Common myeloid progenitor, CD34-positive (primary cell): ENCODE measurements around the gene CDHR1.

Experiments
- CTCF ChIA-PET: fragments of 350-600 bp; sonication (Branson Sonifier 250); formaldehyde crosslinking; loops from one replicate; lab custom pipeline; 2021; ENCODE audit warnings: antibody characterized with exemption; lab: Charles Lee
- POLR2A ChIA-PET: fragments of 350-600 bp; sonication (Branson Sonifier 250); formaldehyde crosslinking; loops from one replicate; lab custom pipeline; 2021; ENCODE audit warnings: antibody characterized with exemption; lab: Charles Lee
- DNase-seq, 3 donors: peaks; one replicate each; pipeline versions ENCODE4 v3.0.0 to v3.0.0-alpha.2; 2013
- H3K27ac ChIP-seq, 2 experiments: 1 replicate in 1 of 2; 2 replicates in 1 of 2; pipeline ENCODE4 v1.7.0; 2013; ENCODE audit warnings: inconsistent platforms in 2 of 2, low read length in 2 of 2, mild to moderate bottlenecking in 2 of 2, low read depth in 1 of 2, moderate library complexity in 1 of 2; ENCODE audit not compliant: severe bottlenecking in 2 of 2, insufficient read depth in 1 of 2, poor library complexity in 1 of 2
- H3K27me3 ChIP-seq, 5 experiments: replicated peaks in 2 of 5; 1 replicate in 3 of 5; 2 replicates in 2 of 5; pipeline versions ENCODE4 v1.6.1 to v1.7.0; 2013; ENCODE audit warnings: low read length in 4 of 5, mild to moderate bottlenecking in 2 of 5, moderate library complexity in 2 of 5, inconsistent platforms in 1 of 5; ENCODE audit not compliant: insufficient read depth in 5 of 5, control insufficient read depth in 4 of 5
- H3K36me3 ChIP-seq, 4 experiments: 1 replicate in 2 of 4; 2 replicates in 2 of 4; pipeline versions ENCODE4 v1.6.1 to v1.7.0; 2013; ENCODE audit warnings: low read length in 3 of 4, control low read depth in 1 of 4, mild to moderate bottlenecking in 1 of 4; ENCODE audit not compliant: control insufficient read depth in 4 of 4, insufficient read depth in 4 of 4
- H3K4me1 ChIP-seq, 4 experiments: 1 replicate in 3 of 4; 2 replicates in 1 of 4; pipeline versions ENCODE4 v1.6.1 to v1.7.1; 2013; ENCODE audit warnings: low read length in 3 of 4, mild to moderate bottlenecking in 3 of 4, control low read depth in 1 of 4, inconsistent platforms in 1 of 4, moderate library complexity in 1 of 4; ENCODE audit not compliant: control insufficient read depth in 4 of 4, insufficient read depth in 4 of 4; ENCODE audit errors: control extremely low read depth in 1 of 4
- H3K4me3 ChIP-seq, 7 experiments: 1 replicate in 4 of 7; 2 replicates in 3 of 7; pipeline versions ENCODE4 v1.5.1 to v1.7.0; 2013; ENCODE audit warnings: mild to moderate bottlenecking in 7 of 7, low read length in 6 of 7, moderate library complexity in 6 of 7, inconsistent platforms in 2 of 7, low read depth in 2 of 7, control low read depth in 1 of 7; ENCODE audit not compliant: insufficient read depth in 4 of 7, control insufficient read depth in 1 of 7; ENCODE audit errors: extremely low read depth in 1 of 7
- H3K9me3 ChIP-seq, 5 experiments: 1 replicate in 4 of 5; 2 replicates in 1 of 5; pipeline versions ENCODE4 v1.6.1 to v1.7.1; 2013; ENCODE audit warnings: low read length in 4 of 5, mild to moderate bottlenecking in 2 of 5, inconsistent platforms in 1 of 5, low read depth in 1 of 5, moderate library complexity in 1 of 5; ENCODE audit not compliant: control insufficient read depth in 4 of 5, insufficient read depth in 2 of 5; ENCODE audit errors: control extremely low read depth in 1 of 5
- WGBS: methylation state at CpG from one replicate; pipeline ENCODE4 v1.1.5; 2013; ENCODE audit not compliant: insufficient coverage; 5-methylcytosine and 5-hydroxymethylcytosine counted together

The CDHR1 gene

DNA sequence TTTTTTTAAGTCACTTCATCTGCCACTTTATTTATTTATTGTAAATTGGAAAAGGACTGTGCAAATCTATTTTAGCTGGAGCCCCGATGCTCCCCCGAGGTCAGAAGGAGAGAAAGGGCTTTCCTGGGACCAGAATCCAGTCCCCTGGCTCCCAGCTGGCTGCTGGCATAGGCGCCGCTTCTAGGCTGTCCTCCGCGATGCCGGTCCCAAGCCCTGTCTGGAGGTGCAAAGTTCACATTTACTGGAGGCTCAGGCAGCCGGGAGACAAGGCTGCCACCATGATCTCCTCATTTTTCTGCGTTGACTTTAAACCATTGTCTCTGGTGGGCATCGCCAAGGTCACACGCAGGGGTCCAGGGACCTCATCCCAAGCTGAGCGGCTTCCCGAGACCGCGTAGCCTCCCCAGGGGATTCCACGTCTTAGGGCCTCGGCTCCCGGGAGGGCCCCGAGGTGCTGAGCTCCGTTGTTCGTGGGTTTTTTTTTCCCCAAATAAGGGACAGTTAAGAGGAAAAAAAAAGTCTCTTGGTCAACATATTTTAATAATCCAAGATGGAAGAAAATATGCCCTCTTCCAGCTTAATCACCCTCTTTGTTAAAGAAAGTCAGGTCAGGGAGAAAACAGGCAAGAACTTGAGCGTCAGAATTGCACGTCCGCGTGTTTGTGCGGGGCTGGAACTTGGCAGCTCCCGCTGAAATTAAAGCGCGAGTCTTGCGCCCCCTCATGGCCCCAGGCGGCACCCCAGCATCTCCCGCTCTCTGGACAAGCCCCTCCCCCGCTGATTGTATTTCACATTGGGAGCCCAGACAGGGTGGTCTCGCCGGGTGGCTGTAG is 62.4 kb downstream of the CDHR1 start:
- WGBS, result 46% methylated on average over 34 of the region's 35 CpGs
- peak; percentile 52 to 69 (median 64) for DNase-seq
- Histone ChIP-seq H3K4me3 (no peak overlapping the region), H3K9me3 (peaks cover 0 to 1% (median 0%) of the 10 kb centered on the region in 5 experiments), H3K36me3 (no peaks in the 10 kb centered on the region), H3K27ac (no peak overlapping the region), H3K4me1 (no peaks in the 10 kb centered on the region), H3K27me3 (peaks cover 0 to 4% (median 0%) of the 10 kb centered on the region in 5 experiments)
- CTCF ChIA-PET, result interaction anchor here (0.6 to 2.0 kb wide), 10 partner anchors 10 to 283 kb away, joined by 3 to 10 read pairs (median 3); partner anchors contain the start of gene LRIT1
- POLR2A ChIA-PET, result no interaction called here

DNA sequence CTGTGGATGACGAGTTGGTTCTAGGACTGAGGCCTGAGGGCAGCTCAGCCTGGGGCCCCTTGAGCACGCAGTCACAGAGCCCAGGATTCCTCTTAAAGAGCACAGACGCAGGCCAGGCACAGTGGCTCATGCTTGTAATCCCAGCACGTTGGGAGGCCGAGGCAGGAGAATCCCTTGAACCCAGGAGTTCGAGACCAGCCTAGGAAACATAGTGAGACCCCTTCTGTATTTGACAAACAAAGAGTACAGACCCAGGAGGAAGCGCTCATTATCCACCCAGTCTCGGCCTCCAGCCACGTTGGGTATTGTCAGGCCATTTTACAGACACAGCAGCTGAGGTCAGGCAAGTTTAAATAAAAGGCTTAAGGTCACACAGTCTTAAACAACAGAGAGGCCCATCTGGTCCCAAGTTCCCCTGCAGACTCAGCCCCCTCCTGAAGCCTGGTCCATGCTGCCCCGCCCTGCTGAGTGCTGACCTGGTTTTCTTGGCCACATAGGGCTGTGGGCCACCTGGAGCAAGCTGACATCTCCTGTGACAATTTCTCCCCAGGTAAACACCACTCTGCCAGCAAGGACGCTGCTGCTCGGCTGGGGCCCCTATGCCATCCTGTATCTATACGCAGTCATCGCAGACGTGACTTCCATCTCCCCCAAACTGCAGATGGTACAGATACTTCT is 63.1 kb downstream of the CDHR1 start:
- WGBS, result 85% methylated on average over 15 of the region's 15 CpGs
- Histone ChIP-seq H3K36me3 (no peaks in the 10 kb centered on the region), H3K27me3 (peaks cover 0 to 4% (median 0%) of the 10 kb centered on the region in 5 experiments), H3K9me3 (no peaks in the 10 kb centered on the region), H3K4me1 (no peaks in the 10 kb centered on the region), H3K27ac (no peak overlapping the region), H3K4me3 (no peak overlapping the region)
- ChIA-PET POLR2A (no interaction called here), CTCF (interaction anchor here (0.6 to 2.0 kb wide), 10 partner anchors 10 to 283 kb away, joined by 3 to 10 read pairs (median 3); partner anchors contain the start of gene LRIT1)
- no peak for DNase-seq

DNA sequence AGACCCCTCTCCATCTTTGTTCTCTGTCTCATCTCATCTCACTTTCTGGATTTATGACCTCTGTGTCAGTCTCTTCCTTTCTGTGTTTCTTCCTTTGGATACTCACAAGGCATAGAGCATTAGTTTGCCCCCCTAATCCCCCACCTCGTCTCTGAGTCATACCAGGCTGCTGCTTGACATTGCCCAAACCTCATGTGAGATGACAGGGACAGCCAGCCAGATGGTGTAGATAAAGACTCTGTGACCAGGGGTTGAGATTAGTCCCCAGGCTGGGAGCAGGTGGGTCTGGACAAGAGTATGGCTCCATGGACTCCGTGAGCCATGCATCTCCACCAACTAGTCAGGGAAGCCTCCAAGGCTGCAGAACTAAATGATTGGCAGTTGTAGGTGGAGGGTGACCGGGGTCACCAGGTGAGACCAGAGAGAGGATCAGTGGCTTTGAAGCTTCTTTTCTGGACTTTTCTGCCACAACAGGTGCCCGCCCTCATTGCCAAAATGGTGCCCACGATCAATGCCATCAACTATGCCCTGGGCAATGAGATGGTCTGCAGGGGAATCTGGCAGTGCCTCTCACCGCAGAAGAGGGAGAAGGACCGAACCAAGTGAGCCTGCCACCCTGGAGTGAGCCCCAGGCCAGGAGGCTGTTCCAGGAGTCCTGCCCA is 63.8 kb downstream of the CDHR1 start:
- Histone ChIP-seq H3K27ac (no peak overlapping the region), H3K27me3 (peaks cover 0 to 4% (median 0%) of the 10 kb centered on the region in 5 experiments), H3K9me3 (no peaks in the 10 kb centered on the region), H3K36me3 (no peaks in the 10 kb centered on the region), H3K4me1 (no peaks in the 10 kb centered on the region), H3K4me3 (no peak overlapping the region)
- ChIA-PET CTCF (interaction anchor here (0.7 to 1.5 kb wide), 3 partner anchors 9 to 84 kb away, joined by 3 to 4 read pairs (median 3); no protein-coding TSS in a partner anchor), POLR2A (no interaction called here)
- 93% methylated on average over 6 of the region's 7 CpGs for WGBS
- DNase-seq, result peak in 2 of 3 donors; percentile 17

DNA sequence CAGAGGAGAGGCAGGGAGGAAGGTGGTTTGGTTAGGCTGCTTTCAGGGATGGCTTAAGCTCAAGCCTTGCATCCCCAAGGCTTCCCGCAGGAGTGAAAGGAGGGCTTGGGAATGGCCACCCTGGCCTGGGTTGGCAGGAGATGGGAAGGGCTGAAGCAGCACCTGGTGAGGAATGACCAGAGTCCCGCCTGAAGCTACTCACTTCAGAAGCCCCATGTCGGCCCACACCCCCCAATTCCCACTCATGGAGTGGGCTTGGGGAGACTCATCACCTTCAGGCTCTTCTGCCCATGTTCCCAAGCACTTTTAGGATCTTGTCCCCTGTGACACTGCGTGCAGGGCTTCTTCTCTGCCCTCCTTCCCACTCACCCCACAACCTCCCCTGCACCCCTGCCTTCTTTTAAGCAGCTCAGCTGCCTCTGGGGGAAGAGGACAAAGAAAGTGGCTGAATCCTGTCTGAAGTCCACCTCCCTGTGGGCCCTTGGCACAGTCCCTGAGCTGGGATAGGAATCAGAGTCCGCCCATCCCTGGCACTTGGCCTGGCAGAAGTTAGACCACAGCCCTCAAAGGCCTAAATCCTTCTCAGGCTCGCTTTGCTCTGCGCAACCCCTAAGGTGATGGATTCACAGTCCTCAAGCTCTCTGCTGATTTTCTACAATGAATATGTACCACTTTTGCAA is 67.0 kb downstream of the CDHR1 start:
- WGBS, result 88% methylated on average over 5 of the region's 7 CpGs

DNA sequence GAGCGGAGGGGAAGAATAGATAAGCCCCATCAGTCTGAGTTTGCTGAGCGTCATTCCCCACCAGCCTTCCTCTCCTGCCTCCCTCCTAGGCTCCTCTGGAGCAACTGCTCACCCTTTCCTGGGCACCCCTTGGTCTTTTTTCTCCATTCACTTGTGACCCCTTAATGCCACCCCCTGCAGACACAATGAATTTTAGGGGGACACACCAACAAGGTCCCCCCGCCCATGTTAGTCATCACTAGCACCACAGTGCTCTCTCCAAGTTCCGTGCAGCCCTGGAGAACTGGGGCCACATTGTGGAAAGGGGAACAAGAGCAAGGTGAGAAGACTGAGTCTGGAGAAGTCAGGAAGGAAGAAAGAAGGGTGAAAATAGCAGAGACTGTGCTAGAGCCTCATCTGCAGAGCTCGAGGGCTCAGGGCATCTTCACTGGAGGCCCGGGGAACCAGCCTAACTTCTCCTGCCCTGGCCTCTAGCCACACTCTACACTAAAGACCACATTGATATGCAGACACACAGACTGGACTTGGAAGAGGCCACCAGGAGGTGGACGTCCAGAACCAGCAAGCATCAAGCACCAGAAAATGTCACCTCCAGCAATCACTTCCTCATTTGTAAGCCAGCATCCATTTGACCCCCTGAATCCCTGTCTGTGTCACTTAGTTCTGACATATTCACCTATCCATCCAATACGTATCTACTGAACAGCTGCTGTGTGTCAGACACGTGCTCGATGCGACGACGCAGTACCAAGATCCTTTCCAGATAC is 68.0 kb downstream of the CDHR1 start:
- Histone ChIP-seq H3K27ac (no peak overlapping the region), H3K4me3 (no peak overlapping the region), H3K9me3 (no peaks in the 10 kb centered on the region), H3K4me1 (peaks cover 0 to 4% (median 2%) of the 10 kb centered on the region in 4 experiments), H3K36me3 (no peaks in the 10 kb centered on the region), H3K27me3 (peaks cover 0 to 8% (median 0%) of the 10 kb centered on the region in 5 experiments)
- ChIA-PET POLR2A (no interaction called here), CTCF (interaction anchor here (0.6 to 11.7 kb wide), 4 partner anchors 19 to 453 kb away, joined by 3 to 139 read pairs (median 4); no protein-coding TSS in a partner anchor)
- DNase-seq, result peak in 1 of 3 donors; percentile 6
- WGBS, result 90% methylated on average over 4 of the region's 13 CpGs

More for the DNA sequence above, 67.0 kb downstream of the CDHR1 start:
- POLR2A ChIA-PET, result no interaction called here
- Histone ChIP-seq H3K9me3 (no peaks in the 10 kb centered on the region), H3K4me3 (no peak overlapping the region), H3K27ac (no peak overlapping the region), H3K36me3 (no peaks in the 10 kb centered on the region), H3K27me3 (peaks cover 0 to 11% (median 0%) of the 10 kb centered on the region in 5 experiments), H3K4me1 (peaks cover 0 to 4% (median 2%) of the 10 kb centered on the region in 4 experiments)
- DNase-seq, result no peak
- CTCF ChIA-PET, result interaction anchor here (0.6 to 11.7 kb wide), 5 partner anchors 13 to 277 kb away, joined by 3 to 139 read pairs (median 3); no protein-coding TSS in a partner anchor

DNA sequence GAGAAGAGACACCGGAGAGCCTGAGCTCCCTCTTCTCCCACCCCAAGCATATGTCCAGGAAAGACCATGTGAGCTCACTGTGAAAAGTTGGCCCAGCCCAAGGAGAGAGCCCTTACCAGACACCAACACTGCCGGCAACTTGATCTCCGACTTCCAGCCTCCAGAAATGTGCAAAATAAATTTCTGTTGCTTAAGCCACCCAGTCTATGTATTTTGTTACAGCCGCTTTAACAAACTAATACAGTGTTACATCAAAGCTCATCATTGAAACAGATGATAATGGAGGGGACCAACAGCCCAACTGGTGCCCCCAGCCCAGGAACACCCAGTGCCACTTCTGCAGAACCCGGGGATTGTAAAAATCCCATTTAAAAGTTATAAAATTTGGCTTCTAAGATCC is 69.4 kb downstream of the CDHR1 start:
- DNase-seq, result no peak
- Histone ChIP-seq H3K36me3 (no peaks in the 10 kb centered on the region), H3K27me3 (peaks cover 0 to 8% (median 0%) of the 10 kb centered on the region in 5 experiments), H3K4me1 (peaks cover 0 to 9% (median 2%) of the 10 kb centered on the region in 4 experiments), H3K27ac (no peak overlapping the region), H3K4me3 (no peak overlapping the region), H3K9me3 (no peaks in the 10 kb centered on the region)
- ChIA-PET CTCF (interaction anchor here (0.7 to 11.7 kb wide), 8 partner anchors 9 to 452 kb away, joined by 3 to 139 read pairs (median 3); no protein-coding TSS in a partner anchor), POLR2A (no interaction called here)
- WGBS, result 100% methylated on average over 3 of the region's 5 CpGs
